Esophagus (tissue), 2 donors: Measurements from ENCODE around the gene PACRG. TPM values are rescaled to one million over a fixed set of nuclear protein-coding genes. Genes with fewer than 3 reads are reported as not detected.

ENCODE experiments used
- H3K27ac ChIP-seq, 2 donors: one replicate each; pipeline ENCODE4 v1.5.1; 2013; ENCODE audit warnings: low read depth in 2 of 2, mild to moderate bottlenecking in 2 of 2, inconsistent platforms in 1 of 2, low read length in 1 of 2, moderate library complexity in 1 of 2
- H3K27me3 ChIP-seq, 2 donors: one replicate each; pipeline ENCODE4 v1.6.1; 2013; ENCODE audit warnings: low read length in 2 of 2, control low read depth in 1 of 2, mild to moderate bottlenecking in 1 of 2; ENCODE audit not compliant: insufficient read depth in 2 of 2, control insufficient read depth in 1 of 2
- H3K36me3 ChIP-seq, 2 donors: one replicate each; pipeline ENCODE4 v1.6.1; 2013; ENCODE audit warnings: low read length in 1 of 2; ENCODE audit not compliant: control insufficient read depth in 2 of 2, insufficient read depth in 2 of 2
- H3K4me1 ChIP-seq, 2 donors: one replicate each; pipeline ENCODE4 v1.6.1; 2013; ENCODE audit warnings: low read length in 1 of 2; ENCODE audit not compliant: control insufficient read depth in 2 of 2, insufficient read depth in 2 of 2
- H3K4me3 ChIP-seq, 2 donors: one replicate each; pipeline ENCODE4 v1.5.1; 2013; ENCODE audit warnings: low read length in 2 of 2, mild to moderate bottlenecking in 2 of 2, low read depth in 1 of 2, moderate library complexity in 1 of 2
- H3K9me3 ChIP-seq, 2 donors: one replicate each; pipeline ENCODE4 v1.6.1; 2013; ENCODE audit warnings: mild to moderate bottlenecking in 2 of 2, low read depth in 1 of 2, low read length in 1 of 2, moderate library complexity in 1 of 2; ENCODE audit not compliant: control insufficient read depth in 2 of 2, insufficient read depth in 1 of 2
- WGBS, 2 donors: extraction: QIAGEN DNeasy Blood & Tissue Kit; methylation state at CpG; one replicate each; pipeline ENCODE4 v1.1.7; 2013; 5-methylcytosine and 5-hydroxymethylcytosine counted together
- polyA plus RNA-seq, 2 donors: library from polyadenylated mRNA; stranded (reverse); fragments of 200-250 nt; gene quantifications; one replicate each; pipeline ENCODE4 v1.2.3, GENCODE V29; 2013
- donor health status: healthy with polysubstance abuse.
- donor health status: Bipolar disorder and iron deficiency.

The PACRG gene
- polyA plus RNA-seq, 2 donors = 0.39 to 0.44 TPM

GRCh38 chr6:163231356-163232014 is 503.7 kb downstream of the PACRG start:
- no peaks in the 10 kb centered on the region for H3K9me3 ChIP-seq
- no peaks in the 10 kb centered on the region for H3K27me3 ChIP-seq
- H3K4me3 ChIP-seq = no peak overlapping the region
- H3K36me3 ChIP-seq = no peaks in the 10 kb centered on the region
- H3K4me1 ChIP-seq = no peaks in the 10 kb centered on the region
- 73 to 76% methylated on average over 10 of the region's 10 CpGs for WGBS, 2 donors
- H3K27ac ChIP-seq = no peak overlapping the region

- Histone ChIP-seq H3K27ac (no peak overlapping the region), H3K36me3 (no peaks in the 10 kb centered on the region), H3K9me3 (no peaks in the 10 kb centered on the region), H3K4me1 (no peaks in the 10 kb centered on the region), H3K27me3 (no peaks in the 10 kb centered on the region), H3K4me3 (no peak overlapping the region)
- WGBS, 2 donors = 75 to 82% methylated on average over 7 of the region's 7 CpGs
These were observed 504.3 kb downstream of the PACRG start for GRCh38 chr6:163232015-163232523.

- Histone ChIP-seq H3K4me3 (no peak overlapping the region), H3K27me3 (no peaks in the 10 kb centered on the region), H3K27ac (no peak overlapping the region), H3K36me3 (no peaks in the 10 kb centered on the region), H3K4me1 (no peaks in the 10 kb centered on the region), H3K9me3 (no peaks in the 10 kb centered on the region)
- WGBS, 2 donors = 82 to 89% methylated on average over 5 to 6 of the region's 6 CpGs
These were observed 504.9 kb downstream of the PACRG start for GRCh38 chr6:163232649-163233048.

GRCh38 chr6:163237110-163237509 is 509.3 kb downstream of the PACRG start:
- Histone ChIP-seq H3K4me3 (no peak overlapping the region), H3K36me3 (no peaks in the 10 kb centered on the region), H3K9me3 (no peaks in the 10 kb centered on the region), H3K4me1 (no peaks in the 10 kb centered on the region), H3K27ac (no peak overlapping the region), H3K27me3 (no peaks in the 10 kb centered on the region)
- whole genome bisulfite sequencing, 2 donors = 94 to 95% methylated on average over 2 of the region's 2 CpGs

- no peak overlapping the region for H3K4me3 ChIP-seq
- H3K4me1 ChIP-seq = no peaks in the 10 kb centered on the region
- H3K36me3 ChIP-seq = no peaks in the 10 kb centered on the region
- 93 to 95% methylated on average over 19 of the region's 19 CpGs for WGBS, 2 donors
- H3K27me3 ChIP-seq = no peaks in the 10 kb centered on the region
- no peak overlapping the region for H3K27ac ChIP-seq
- no peaks in the 10 kb centered on the region for H3K9me3 ChIP-seq
These were observed 512.0 kb downstream of the PACRG start for GRCh38 chr6:163239572-163240340.

- WGBS, 2 donors = 94 to 95% methylated on average over 17 of the region's 17 CpGs
- Histone ChIP-seq H3K36me3 (no peaks in the 10 kb centered on the region), H3K4me3 (no peak overlapping the region), H3K9me3 (no peaks in the 10 kb centered on the region), H3K27me3 (no peaks in the 10 kb centered on the region), H3K27ac (no peak overlapping the region), H3K4me1 (no peaks in the 10 kb centered on the region)
These were observed 512.8 kb downstream of the PACRG start for GRCh38 chr6:163240556-163240955.

- WGBS, 2 donors = 66 to 73% methylated on average over 4 of the region's 4 CpGs
- H3K27ac ChIP-seq = no peak overlapping the region
- no peaks in the 10 kb centered on the region for H3K4me1 ChIP-seq
- no peaks in the 10 kb centered on the region for H3K27me3 ChIP-seq
- no peak overlapping the region for H3K4me3 ChIP-seq
- no peaks in the 10 kb centered on the region for H3K9me3 ChIP-seq
- H3K36me3 ChIP-seq = no peaks in the 10 kb centered on the region
These were observed 513.9 kb downstream of the PACRG start for GRCh38 chr6:163241683-163242082.

GRCh38 chr6:163243083-163243482 is 515.3 kb downstream of the PACRG start:
- Histone ChIP-seq H3K36me3 (no peaks in the 10 kb centered on the region), H3K27ac (no peak overlapping the region), H3K9me3 (no peaks in the 10 kb centered on the region), H3K4me1 (no peaks in the 10 kb centered on the region), H3K4me3 (no peak overlapping the region), H3K27me3 (no peaks in the 10 kb centered on the region)
- whole genome bisulfite sequencing, 2 donors = 81 to 88% methylated on average over 8 of the region's 8 CpGs

GRCh38 chr6:163243692-163244589 is 516.2 kb downstream of the PACRG start:
- Histone ChIP-seq H3K27me3 (no peaks in the 10 kb centered on the region), H3K36me3 (no peaks in the 10 kb centered on the region), H3K27ac (no peak overlapping the region), H3K4me1 (no peaks in the 10 kb centered on the region), H3K4me3 (no peak overlapping the region), H3K9me3 (no peaks in the 10 kb centered on the region)
- 72 to 78% methylated on average over 11 of the region's 11 CpGs for WGBS, 2 donors
